PFSK-1 (cell line): ENCODE data around the gene TMEM150B.

Experiments used
- FOXP2 ChIP-seq: optimal IDR thresholded peaks from 2 replicates; pipeline ENCODE3; 2011; ENCODE audit warnings: borderline replicate concordance, control low read depth, inconsistent platforms; ENCODE audit not compliant: insufficient read depth; ENCODE audit errors: extremely low read length, extremely low read depth
- POLR2AphosphoS5 ChIP-seq: IDR thresholded peaks from 2 replicates; pipeline ENCODE4 v1.6.1; 2012; ENCODE audit warnings: low read depth, mild to moderate bottlenecking, control low read depth, low read length, moderate library complexity
- REST ChIP-seq, 2 experiments: IDR thresholded peaks; 2 replicates each; pipeline versions ENCODE4 v1.6.1 to v1.8.0; 2011 to 2012; ENCODE audit warnings: low read depth in 2 of 2, low read length in 2 of 2, control low read depth in 1 of 2, inconsistent platforms in 1 of 2, mild to moderate bottlenecking in 1 of 2, moderate library complexity in 1 of 2; ENCODE audit not compliant: insufficient read depth in 1 of 2
- SIN3A ChIP-seq: IDR thresholded peaks from 2 replicates; pipeline ENCODE4 v1.6.1; 2012; ENCODE audit warnings: mild to moderate bottlenecking, low read length, moderate library complexity, borderline replicate concordance; ENCODE audit not compliant: insufficient read depth
- TAF1 ChIP-seq: IDR thresholded peaks from 2 replicates; pipeline ENCODE4 v1.6.1; 2012; ENCODE audit warnings: low read length, control low read depth, borderline replicate concordance; ENCODE audit not compliant: insufficient read depth

TMEM150B gene

DNA sequence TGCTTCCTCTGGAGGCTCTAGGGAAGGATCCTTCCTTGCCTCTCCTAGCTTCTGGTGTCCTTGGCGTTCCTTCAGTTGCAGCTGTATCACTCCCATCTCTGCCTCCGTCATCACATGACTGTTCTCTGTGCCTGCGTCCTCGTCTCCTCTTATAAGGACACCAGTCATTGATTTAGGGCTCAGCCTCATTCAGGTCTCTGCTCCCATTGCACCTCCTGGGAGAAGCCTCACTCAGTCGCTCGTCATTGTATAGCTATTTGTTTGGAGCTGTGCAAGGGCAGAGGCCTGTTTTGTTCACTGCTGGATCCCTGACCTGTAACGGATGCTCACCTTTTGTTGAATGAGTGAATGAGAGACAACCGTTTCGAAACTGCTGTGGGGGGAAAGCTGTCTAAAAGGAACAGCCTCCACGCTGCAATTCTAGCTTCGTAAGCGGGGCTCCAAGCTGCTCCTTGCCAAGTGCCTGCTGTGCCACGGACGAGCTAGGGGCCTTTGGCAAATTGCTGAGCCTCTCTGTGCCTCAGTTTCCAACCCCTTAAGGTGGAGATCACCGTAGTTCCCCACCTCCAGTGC lies 24.2 kb downstream of the TMEM150B start:
- no peak for TF ChIP-seq FOXP2
- TF ChIP-seq TAF1, result no peak

- TF ChIP-seq SIN3A, result no peak
- TF ChIP-seq TAF1, result no peak
- TF ChIP-seq REST (IDR thresholded peaks at IDR 0.05; ENCODE audit: insufficient read depth in 1 of 2, low read depth in 2 of 2, low read length in 2 of 2), result no peak
- no peak for TF ChIP-seq FOXP2
- TF ChIP-seq POLR2AphosphoS5, result no peak
Measured at GRCh38 chr19:55299991-55300390, 25.1 kb downstream of the TMEM150B start.

DNA sequence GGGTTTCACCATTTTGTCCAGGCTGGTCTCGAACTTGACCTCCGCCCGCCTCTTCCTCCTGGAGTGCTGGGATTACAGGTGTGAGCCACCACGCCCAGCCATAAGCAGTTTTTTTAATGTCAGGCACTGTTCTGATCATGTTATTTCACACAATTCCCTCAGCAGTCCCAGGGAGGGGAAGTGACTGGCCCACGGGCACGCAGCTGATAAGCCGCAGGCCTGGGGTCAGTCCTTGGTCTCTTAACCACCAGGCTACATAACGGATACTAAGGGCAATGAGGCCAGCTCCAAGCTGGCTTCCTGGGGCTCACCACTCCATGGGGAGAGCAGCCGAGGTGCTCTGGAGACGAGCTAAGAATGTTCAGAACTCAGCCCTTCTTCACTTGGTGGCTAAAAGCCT lies 27.9 kb downstream of the TMEM150B start:
- no peak for TF ChIP-seq POLR2AphosphoS5
- no peak for TF ChIP-seq FOXP2
- no peak for TF ChIP-seq TAF1
- TF ChIP-seq SIN3A, result no peak
- no peak for TF ChIP-seq REST (IDR thresholded peaks at IDR 0.05; ENCODE audit: insufficient read depth in 1 of 2, low read depth in 2 of 2, low read length in 2 of 2)

DNA sequence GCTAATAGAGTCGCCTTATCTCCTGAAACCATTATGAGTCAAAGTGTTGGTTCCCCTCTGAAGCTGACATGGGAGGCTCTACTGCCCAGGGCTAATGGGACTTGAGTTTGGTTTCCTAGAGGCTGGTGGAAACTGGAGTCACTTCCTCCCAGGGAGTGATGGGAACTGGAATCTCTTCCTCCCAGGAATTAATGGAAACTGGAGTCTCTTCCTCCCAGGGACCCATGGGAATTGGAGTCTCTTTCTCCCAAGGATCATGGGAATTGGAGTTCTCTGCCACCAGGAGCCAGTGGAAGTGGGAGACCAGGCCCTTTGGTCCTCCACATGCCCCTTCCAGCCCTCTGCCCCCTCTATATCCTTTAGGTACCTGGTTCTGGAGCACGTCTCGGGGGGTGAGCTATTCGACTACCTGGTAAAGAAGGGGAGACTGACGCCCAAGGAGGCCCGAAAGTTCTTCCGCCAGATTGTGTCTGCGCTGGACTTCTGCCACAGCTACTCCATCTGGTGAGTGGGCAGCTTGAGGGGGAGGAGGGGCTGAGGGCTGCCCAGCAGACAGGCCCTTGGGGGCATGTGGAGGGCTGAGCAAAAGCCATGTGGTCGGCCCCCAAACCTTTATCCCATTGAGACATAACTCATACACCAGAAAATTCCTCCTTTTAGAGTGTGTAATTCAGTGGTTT lies 35.9 kb downstream of the TMEM150B start:
- TF ChIP-seq TAF1 (no peak), SIN3A (no peak), POLR2AphosphoS5 (no peak), REST (IDR thresholded peaks at IDR 0.05; ENCODE audit: insufficient read depth in 1 of 2, low read depth in 2 of 2, low read length in 2 of 2) (no peak), FOXP2 (no peak)

GRCh38 chr19:55287361-55288079 lies 37.6 kb downstream of the TMEM150B start:
- TF ChIP-seq REST (IDR thresholded peaks at IDR 0.05; ENCODE audit: insufficient read depth in 1 of 2, low read depth in 2 of 2, low read length in 2 of 2), result no peak
- TF ChIP-seq TAF1, result no peak
- no peak for TF ChIP-seq POLR2AphosphoS5
- TF ChIP-seq SIN3A, result no peak
- TF ChIP-seq FOXP2, result no peak
